ENCODE measurements around the gene MRTFA.
A peak's percentile ranks its signal among the peaks of the same experiment; 100 is the strongest.
"Not testable (repeated sequence)": the region's sequence is repeated elsewhere in the genome, so short reads cannot be mapped to it uniquely, and the experiment has no call there.

The MRTFA gene

GRCh38 chr22:40531951-40532900 lies 104.3 kb downstream of the MRTFA start:
- DNase-seq (ENCODE audit: low read depth): no peak
- no peak overlapping the region for H3K4me3 ChIP-seq (ENCODE audit: control insufficient read depth, low read depth, low read length)
- no peak for TF ChIP-seq CTCF (conservative IDR thresholded peaks at IDR 0.05; ENCODE audit: control insufficient read depth, insufficient read depth, low read depth, low read length)

- not testable (repeated sequence) for DNase-seq (ENCODE audit: low read depth); H3K4me3 ChIP-seq (ENCODE audit: control insufficient read depth, low read depth, low read length)
Observed at GRCh38 chr22:40530391-40530790, 106.1 kb downstream of the MRTFA start.

- H3K4me3 ChIP-seq (ENCODE audit: control insufficient read depth, low read depth, low read length): no peak overlapping the region
- TF ChIP-seq CTCF (conservative IDR thresholded peaks at IDR 0.05; ENCODE audit: control insufficient read depth, insufficient read depth, low read depth, low read length): no peak
- peak; percentile 51 for DNase-seq (ENCODE audit: low read depth)
Observed at GRCh38 chr22:40529821-40530220, 106.7 kb downstream of the MRTFA start.

- H3K4me3 ChIP-seq (ENCODE audit: control insufficient read depth, low read depth, low read length): no peak overlapping the region
- no peak for TF ChIP-seq CTCF (conservative IDR thresholded peaks at IDR 0.05; ENCODE audit: control insufficient read depth, insufficient read depth, low read depth, low read length)
- no peak for DNase-seq (ENCODE audit: low read depth)
Observed at GRCh38 chr22:40526960-40527359, 109.6 kb downstream of the MRTFA start.

- no peak overlapping the region for H3K4me3 ChIP-seq (ENCODE audit: control insufficient read depth, low read depth, low read length)
- DNase-seq (ENCODE audit: low read depth): peak; percentile 67
- TF ChIP-seq CTCF (conservative IDR thresholded peaks at IDR 0.05; ENCODE audit: control insufficient read depth, insufficient read depth, low read depth, low read length): peak; percentile 78
Observed at GRCh38 chr22:40525250-40525884, 111.2 kb downstream of the MRTFA start.

GRCh38 chr22:40524392-40525249 lies 111.9 kb downstream of the MRTFA start:
- peak; percentile 49 for TF ChIP-seq CTCF (conservative IDR thresholded peaks at IDR 0.05; ENCODE audit: control insufficient read depth, insufficient read depth, low read depth, low read length)
- no peak overlapping the region for H3K4me3 ChIP-seq (ENCODE audit: control insufficient read depth, low read depth, low read length)
- peak; percentile 47 for DNase-seq (ENCODE audit: low read depth)
